Measurements from ENCODE around the gene CGB7. TPM values are rescaled to one million over a fixed set of nuclear protein-coding genes. Genes with fewer than 3 reads are reported as not detected.
"Not testable (repeated sequence)": the region's sequence is repeated elsewhere in the genome, so short reads cannot be mapped to it uniquely, and the experiment has no call there.

CGB7 gene
- total RNA-seq, 1 experiment from 2014 or later = 1.2 TPM

DNA sequence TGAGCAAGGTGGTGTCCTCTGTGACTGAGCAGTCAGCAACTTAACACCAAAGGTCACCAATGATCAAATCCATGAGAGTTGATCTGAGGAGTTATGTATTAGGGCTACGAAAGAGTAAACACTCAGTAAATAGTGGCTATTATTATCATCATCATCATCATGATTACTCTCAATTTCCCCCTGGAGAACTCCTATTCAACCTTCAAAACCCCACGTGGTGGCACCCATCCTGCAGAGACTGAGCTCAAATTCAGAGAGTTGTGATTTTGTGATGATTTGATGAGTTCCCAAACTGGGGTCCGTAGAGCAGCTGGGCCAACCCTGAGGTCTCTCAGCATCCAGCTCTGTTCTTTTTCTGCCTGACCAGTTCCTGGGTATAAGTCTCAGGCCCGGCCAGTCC is 7.7 kb downstream of the CGB7 start:
- H3K79me2 ChIP-seq (ENCODE audit: insufficient read depth, low read length); H3K14ac ChIP-seq (ENCODE audit: insufficient read depth, low read length); H4K91ac ChIP-seq (ENCODE audit: insufficient read length, low read depth, low read length); H2BK120ac ChIP-seq (ENCODE audit: low read depth, low read length, poor library complexity, severe bottlenecking); H3K9ac ChIP-seq (ENCODE audit: extremely low read depth, insufficient read length, low read length); H2BK12ac ChIP-seq (ENCODE audit: insufficient read length, low read depth, low read length); H3K9me3 Mint-ChIP-seq; H3K23me2 ChIP-seq (ENCODE audit: insufficient read length, low read depth, low read length, poor library complexity, severe bottlenecking); H3K23ac ChIP-seq (ENCODE audit: insufficient read length, low read depth, low read length); H3K79me1 ChIP-seq (ENCODE audit: insufficient read depth, low read depth, low read length, poor library complexity, severe bottlenecking); H3K9me3 ChIP-seq (ENCODE audit: control insufficient read depth, low read depth, low read length); H3K56ac ChIP-seq (ENCODE audit: insufficient read length, low read depth, low read length); H3K4me2 ChIP-seq (ENCODE audit: insufficient read depth, insufficient read length, low read length); H2BK15ac ChIP-seq (ENCODE audit: low read depth, low read length); H3K36me3 Mint-ChIP-seq (ENCODE audit: insufficient read depth in 1 of 3, low read depth in 3 of 3); H4K8ac ChIP-seq (replicated peaks; ENCODE audit: insufficient read length, low read depth, low read length); H4K5ac ChIP-seq (ENCODE audit: insufficient read length, low read depth, low read length); DNase-seq; H3K27me3 ChIP-seq (ENCODE audit: insufficient read depth, low read length); H3K27ac Mint-ChIP-seq; H2BK20ac ChIP-seq (ENCODE audit: low read depth, low read length, poor library complexity, severe bottlenecking); H3K18ac ChIP-seq (ENCODE audit: insufficient read length, low read depth, low read length); H2BK5ac ChIP-seq (ENCODE audit: insufficient read length, low read length); H2AFZ ChIP-seq (ENCODE audit: low read length); H3K27ac ChIP-seq (ENCODE audit: insufficient read length, low read depth, low read length); H3T11ph ChIP-seq (ENCODE audit: low read length); H2AK5ac ChIP-seq (ENCODE audit: insufficient read length, low read length); H3K4me3 Mint-ChIP-seq; H3K4me1 ChIP-seq (ENCODE audit: insufficient read depth, low read length); H3K4ac ChIP-seq (ENCODE audit: low read depth, low read length); H4K20me1 ChIP-seq (ENCODE audit: control insufficient read depth, insufficient read depth, insufficient read length): not testable (repeated sequence)
- peaks cover 36% of the 10 kb centered on the region for H3K27me3 Mint-ChIP-seq (ENCODE audit: low read depth)
- peaks cover 0 to 14% of the 10 kb centered on the region in 2 experiments; a peak in 2 of 4 replicates for H3K4me1 Mint-ChIP-seq
- no CpG with 5 or more reads among the region's 4 CpGs for WGBS (ENCODE audit: extremely low coverage, insufficient read length, low lambda C conversion rate)

DNA sequence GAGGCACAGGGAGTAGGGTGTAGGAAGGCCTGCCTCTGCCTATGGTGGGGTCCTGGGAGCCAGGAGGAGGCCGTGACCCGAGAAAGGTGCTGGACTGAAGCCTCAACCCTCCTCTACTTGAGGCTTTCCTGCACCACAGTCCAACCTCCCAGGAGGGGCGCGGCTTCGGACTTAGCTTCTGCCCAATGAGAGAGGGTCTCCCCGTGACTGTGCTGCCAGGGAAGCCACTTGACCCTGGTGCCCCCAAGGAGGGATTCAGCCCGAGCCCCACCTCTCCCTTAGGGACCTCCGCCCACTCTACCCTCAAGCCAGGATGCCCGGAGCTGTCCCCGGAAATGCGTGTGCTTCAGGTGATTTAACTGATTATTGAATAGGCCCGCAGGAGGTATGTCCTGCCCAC is 8.5 kb downstream of the CGB7 start, which contains the start of gene CGB8:
Gene CGB8 (minus strand): TSS at position 101 of the 400 bp plus-strand sequence. CDS start 372 bp downstream, outside the sequence.
- H3K4me2 ChIP-seq (ENCODE audit: insufficient read depth, insufficient read length, low read length); H3K18ac ChIP-seq (ENCODE audit: insufficient read length, low read depth, low read length); H3K27me3 ChIP-seq (ENCODE audit: insufficient read depth, low read length); H4K8ac ChIP-seq (replicated peaks; ENCODE audit: insufficient read length, low read depth, low read length); H2BK15ac ChIP-seq (ENCODE audit: low read depth, low read length); H3K27ac Mint-ChIP-seq; H4K91ac ChIP-seq (ENCODE audit: insufficient read length, low read depth, low read length); H4K20me1 ChIP-seq (ENCODE audit: control insufficient read depth, insufficient read depth, insufficient read length); H4K5ac ChIP-seq (ENCODE audit: insufficient read length, low read depth, low read length); H3K9me3 Mint-ChIP-seq; H3K14ac ChIP-seq (ENCODE audit: insufficient read depth, low read length); H2BK5ac ChIP-seq (ENCODE audit: insufficient read length, low read length); H2AFZ ChIP-seq (ENCODE audit: low read length); H2AK5ac ChIP-seq (ENCODE audit: insufficient read length, low read length); H3K4me3 Mint-ChIP-seq; H3K23me2 ChIP-seq (ENCODE audit: insufficient read length, low read depth, low read length, poor library complexity, severe bottlenecking); H3K4me1 ChIP-seq (ENCODE audit: insufficient read depth, low read length); H3K27ac ChIP-seq (ENCODE audit: insufficient read length, low read depth, low read length); H3K9ac ChIP-seq (ENCODE audit: extremely low read depth, insufficient read length, low read length); H3K79me1 ChIP-seq (ENCODE audit: insufficient read depth, low read depth, low read length, poor library complexity, severe bottlenecking); H3T11ph ChIP-seq (ENCODE audit: low read length); H3K9me3 ChIP-seq (ENCODE audit: control insufficient read depth, low read depth, low read length); H3K79me2 ChIP-seq (ENCODE audit: insufficient read depth, low read length); H2BK12ac ChIP-seq (ENCODE audit: insufficient read length, low read depth, low read length); H3K56ac ChIP-seq (ENCODE audit: insufficient read length, low read depth, low read length); H2BK20ac ChIP-seq (ENCODE audit: low read depth, low read length, poor library complexity, severe bottlenecking); H2BK120ac ChIP-seq (ENCODE audit: low read depth, low read length, poor library complexity, severe bottlenecking); H3K23ac ChIP-seq (ENCODE audit: insufficient read length, low read depth, low read length); DNase-seq; H3K4ac ChIP-seq (ENCODE audit: low read depth, low read length); H3K36me3 Mint-ChIP-seq (ENCODE audit: insufficient read depth in 1 of 3, low read depth in 3 of 3): not testable (repeated sequence)
- WGBS (ENCODE audit: extremely low coverage, insufficient read length, low lambda C conversion rate) = no CpG with 5 or more reads among the region's 12 CpGs
- Mint-ChIP-seq H3K27me3 (ENCODE audit: low read depth) (peaks cover 32% of the 10 kb centered on the region), H3K4me1 (peaks cover 0 to 14% of the 10 kb centered on the region in 2 experiments; a peak in 2 of 4 replicates)

Data from H9 (cell line).